Measurements from ENCODE around the gene NIP7.
"Not testable (repeated sequence)": the region's sequence is repeated elsewhere in the genome, so short reads cannot be mapped to it uniquely, and the experiment has no call there.

Gene NIP7

DNA sequence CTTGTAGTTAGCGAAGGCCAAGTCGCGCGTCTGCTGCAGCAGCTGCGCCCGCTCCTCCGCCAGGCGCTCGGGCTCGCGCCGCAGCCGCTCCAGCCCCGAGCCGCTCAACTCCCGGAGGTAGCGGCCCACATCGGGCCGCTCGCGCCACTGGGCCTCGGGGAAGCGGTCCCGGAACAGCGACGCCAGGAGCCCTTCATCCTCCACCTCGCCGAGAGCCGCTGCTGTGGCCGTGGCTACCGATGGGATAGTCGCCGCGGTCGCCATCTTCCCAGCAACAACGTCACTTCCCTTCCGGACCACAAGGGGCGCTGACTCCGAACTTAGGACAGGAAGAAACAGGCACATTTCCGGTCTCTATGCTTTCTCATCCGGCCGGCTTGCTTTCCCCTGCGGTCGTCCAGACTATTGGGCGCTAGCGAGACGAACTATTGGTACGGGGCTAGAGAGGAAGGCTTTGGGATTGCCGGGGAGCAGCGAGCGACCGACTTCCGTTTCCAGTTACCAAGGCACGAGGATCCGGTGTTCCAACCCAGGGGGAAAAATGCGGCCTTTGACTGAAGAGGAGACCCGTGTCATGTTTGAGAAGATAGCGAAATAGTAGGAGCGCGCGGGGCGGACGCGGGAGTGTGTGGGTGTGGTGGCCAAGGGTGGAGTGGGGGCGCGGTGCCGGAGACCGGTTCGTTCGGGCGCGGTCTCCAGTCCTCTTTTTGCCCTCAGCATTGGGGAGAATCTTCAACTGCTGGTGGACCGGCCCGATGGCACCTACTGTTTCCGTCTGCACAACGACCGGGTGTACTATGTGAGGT is at the start of gene NIP7, which contains the start of gene COG8:
NIP7 (plus strand) TSS at position 484 of the 806 bp plus-strand sequence; CDS start at position 542, 58 bp downstream.
COG8 (minus strand) TSS at position 276 of the 806 bp plus-strand sequence; CDS start at position 264, 12 bp downstream.
- DNase-seq, result peak; percentile 93 to 94

- not testable (repeated sequence) for DNase-seq
Observed at GRCh38 chr16:69291657-69292056, 47.9 kb upstream of the NIP7 start.

GRCh38 chr16:69293401-69293800 is 46.2 kb upstream of the NIP7 start:
- no peak for DNase-seq

DNA sequence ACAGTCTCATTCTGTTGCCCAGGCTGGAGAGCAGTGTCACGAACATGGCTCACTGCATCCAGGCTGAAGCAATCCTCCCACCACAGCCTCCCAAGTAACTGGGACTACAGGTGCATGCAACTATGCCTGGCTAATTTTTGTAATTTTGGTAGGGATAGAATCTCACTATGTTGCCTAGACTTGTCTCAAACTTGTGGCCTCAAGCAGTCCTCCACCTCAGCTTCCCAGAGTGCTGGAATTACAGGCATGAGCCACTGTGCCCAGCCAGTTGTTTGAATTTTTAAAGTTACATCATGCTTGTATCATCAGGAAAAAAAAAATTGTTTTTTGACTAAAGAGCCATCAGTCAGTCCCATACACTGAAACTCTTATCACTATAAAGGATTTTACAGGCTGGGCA is 45.5 kb upstream of the NIP7 start:
- DNase-seq, result no peak

- DNase-seq, result not testable (repeated sequence)
Observed at GRCh38 chr16:69296771-69297170, 42.8 kb upstream of the NIP7 start.

- DNase-seq, result no peak
Observed at GRCh38 chr16:69298261-69298660, 41.3 kb upstream of the NIP7 start.

DNA sequence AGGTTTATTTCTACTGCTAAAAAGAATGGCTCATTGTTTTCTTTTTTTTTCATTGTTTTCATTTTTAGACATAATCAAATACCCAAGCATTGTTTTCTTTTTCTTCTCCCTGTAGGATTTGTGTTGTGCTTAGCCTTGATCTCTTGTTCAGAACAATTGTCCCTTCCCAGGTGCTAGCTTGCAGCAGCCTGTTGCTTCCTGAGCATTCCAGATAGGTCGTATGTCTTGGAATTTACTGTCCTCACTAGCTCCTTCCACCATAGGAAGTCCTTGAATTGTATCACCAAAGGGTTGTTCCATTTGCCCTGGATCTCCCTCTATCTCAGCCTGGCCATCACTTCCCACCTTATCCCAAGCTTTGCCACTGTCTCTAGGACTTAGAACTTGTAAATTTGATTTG is 38.4 kb upstream of the NIP7 start:
- DNase-seq, result no peak

DNA sequence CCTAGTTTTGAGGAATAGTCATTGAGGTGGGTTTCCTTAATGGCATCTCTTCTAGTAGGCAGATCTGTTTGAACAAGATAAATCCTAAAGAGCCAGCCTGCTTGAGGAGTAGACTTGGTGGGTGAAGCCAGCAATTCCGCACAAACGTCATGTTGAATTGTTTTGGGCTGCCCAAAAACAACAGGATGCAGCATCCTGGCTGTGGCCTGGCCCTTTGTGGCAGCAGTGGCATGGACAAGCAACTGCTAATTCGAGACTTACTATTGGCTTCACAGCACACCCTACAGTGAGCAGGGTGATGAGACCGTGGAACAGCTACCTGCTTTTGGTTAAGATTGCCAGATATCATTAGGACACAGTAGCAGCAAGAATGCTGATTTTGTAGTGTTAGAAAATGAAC is 37.7 kb upstream of the NIP7 start:
- no peak for DNase-seq

DNA sequence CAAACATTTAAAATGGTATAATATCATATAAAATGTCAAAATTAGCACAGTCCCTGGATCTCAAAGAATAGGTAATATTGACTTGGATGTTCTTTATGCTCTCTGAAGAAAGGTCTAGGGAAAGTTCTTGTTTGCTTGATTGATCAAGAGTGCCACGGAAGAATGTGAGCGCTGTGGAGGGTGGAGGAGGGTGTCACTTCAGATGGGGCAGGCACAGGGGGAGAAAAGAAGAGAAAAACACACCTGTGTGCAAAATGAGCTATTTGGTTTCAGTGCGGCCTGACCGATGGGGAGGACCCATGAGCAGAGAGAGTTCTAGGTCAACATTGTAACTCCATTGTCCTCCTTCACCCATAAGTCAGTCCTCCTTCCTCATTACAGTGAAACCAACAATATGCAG is 37.3 kb upstream of the NIP7 start:
- no peak for DNase-seq

DNA sequence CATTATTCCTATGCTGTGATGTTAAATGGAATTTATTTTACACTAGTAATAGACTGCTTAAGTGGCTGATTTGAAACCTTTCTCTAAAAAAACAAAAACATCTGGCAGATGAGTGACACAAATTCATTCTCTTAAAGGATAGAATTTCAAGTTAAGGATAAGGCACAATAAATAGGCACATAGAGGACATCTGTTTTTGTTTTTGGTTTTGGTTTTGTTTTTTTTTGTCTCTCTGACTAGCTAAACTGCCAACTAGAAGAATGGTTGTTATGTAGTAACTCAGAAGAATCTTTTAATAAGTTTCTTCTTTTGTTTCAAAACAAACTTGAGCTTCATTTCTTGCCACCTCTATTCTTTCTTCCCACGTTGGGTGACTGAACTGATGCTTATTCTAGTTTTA is 33.5 kb upstream of the NIP7 start:
- DNase-seq, result no peak

- DNase-seq, result no peak
Observed at GRCh38 chr16:69307091-69307490, 32.5 kb upstream of the NIP7 start.

GRCh38 chr16:69307856-69308255 is 31.7 kb upstream of the NIP7 start:
- no peak for DNase-seq

DNA sequence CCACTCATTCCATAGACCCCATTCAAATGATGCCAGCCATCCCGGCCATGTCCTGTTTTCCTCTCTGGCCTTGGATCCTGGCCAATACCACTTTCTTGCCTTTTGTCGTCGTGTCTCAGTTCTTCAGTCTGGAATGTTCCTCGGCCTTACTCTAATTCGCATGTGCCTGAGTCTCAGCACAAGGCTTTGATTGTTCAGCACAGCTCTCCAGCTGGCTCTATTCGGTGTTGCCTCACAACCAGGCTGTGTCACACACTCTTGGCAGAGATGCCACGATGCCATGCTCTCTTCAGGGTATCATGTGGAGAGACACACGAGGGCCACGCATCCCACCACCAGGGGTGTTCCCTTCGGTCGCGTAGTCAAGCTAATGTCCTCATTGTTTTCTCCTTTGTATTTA is 30.3 kb upstream of the NIP7 start:
- DNase-seq, result no peak

- DNase-seq, result peak; percentile 98 to 99
Observed at GRCh38 chr16:69310653-69311532, 28.7 kb upstream of the NIP7 start, which contains the start of gene VPS4A. VPS4A (plus strand) TSS chr16:69311350; CDS start chr16:69311512, 162 bp downstream.

GRCh38 chr16:69311533-69312387 is 27.8 kb upstream of the NIP7 start:
- peak; percentile 40 to 62 for DNase-seq

- no peak for DNase-seq
Observed at GRCh38 chr16:69313469-69313868, 26.1 kb upstream of the NIP7 start.

DNA sequence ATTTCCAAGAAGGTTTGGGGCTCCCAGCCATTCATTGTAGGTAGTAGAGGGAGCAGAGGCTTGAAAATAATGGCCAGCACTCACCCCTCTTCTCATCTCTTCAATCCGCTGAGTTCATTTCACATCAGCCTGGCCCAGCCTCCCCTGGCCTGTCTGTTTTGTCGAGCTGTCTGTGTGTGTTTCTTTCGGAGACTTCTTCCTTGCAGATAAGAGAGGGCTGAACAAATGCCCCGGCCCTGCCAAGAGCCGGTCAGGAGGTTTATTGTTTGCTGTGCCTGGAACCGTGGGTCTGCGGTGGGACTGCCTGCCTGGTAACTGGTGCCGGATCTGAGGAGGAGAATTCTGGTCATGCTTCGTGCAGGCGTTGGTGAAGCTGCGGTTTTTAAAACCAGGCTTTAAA is 25.0 kb upstream of the NIP7 start:
- no peak for DNase-seq

DNA sequence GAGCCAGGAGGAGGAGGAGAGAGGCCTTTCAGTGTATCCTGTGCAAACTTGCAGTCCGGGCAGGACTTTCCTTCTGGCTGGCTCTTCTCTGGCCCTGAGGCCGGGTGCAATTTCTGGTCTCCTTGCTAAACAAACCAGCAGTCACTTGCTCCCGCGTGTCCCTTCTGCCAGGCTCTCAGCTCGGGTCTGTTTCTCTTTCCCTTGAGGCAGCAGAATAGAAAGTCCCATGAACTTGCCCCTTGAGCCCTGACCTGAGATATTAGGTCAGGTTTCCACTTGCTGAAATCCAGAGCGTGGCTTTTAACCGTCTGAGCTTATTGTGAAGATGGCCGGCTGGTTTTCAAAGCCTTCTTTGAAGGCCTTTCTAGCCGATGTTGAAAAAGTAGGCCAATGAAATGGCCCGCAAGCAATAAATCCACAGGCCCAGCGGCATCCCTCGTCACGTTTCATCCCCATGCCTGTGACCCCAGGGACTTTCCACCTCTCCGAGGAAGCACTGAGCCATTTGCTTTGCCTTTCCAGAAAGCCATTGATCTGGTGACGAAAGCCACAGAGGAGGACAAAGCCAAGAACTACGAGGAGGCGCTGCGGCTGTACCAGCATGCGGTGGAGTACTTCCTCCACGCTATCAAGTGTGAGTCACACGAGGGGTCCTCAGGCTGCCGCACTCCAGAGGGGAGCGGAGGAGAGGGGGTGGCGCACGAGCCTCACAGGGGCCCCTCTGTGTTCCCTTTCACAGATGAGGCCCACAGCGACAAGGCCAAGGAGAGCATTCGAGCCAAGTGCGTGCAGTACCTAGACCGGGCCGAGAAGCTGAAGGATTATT is 23.9 kb upstream of the NIP7 start:
- no peak for DNase-seq

GRCh38 chr16:69316595-69317034 is 23.0 kb upstream of the NIP7 start:
- no peak for DNase-seq

DNA sequence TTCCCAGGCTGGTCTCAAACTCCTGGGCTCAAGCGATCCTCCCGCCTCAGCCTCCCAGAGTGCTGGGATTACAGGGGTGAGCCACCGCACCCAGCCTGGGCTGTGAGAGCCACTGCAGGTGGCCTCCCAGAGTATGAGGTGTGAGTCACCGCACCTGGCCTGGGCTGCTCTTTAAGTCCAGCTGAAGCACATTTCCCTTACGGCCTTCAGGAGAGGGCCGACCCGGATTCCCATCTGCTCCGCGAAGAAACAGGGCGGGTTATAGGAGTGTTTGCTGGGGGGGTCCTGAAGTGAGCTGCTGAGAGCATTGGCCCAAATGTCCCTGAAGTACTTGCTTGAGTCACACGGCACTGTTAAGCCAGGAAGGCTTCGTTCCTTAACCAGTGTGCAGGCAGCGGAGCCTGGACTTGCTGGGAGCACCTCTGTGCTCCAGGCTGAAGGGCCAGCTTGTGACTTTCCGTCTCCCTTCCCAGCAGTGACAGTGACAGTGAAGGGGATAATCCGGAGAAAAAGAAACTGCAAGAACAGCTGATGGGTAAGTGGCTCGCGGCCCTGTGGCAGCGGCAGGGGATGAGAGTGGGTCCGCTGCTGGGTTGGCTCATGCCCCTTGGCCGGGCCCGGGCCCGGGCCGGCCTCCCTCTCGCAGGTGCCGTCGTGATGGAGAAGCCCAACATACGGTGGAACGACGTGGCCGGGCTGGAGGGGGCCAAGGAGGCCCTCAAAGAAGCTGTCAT is 21.2 kb upstream of the NIP7 start:
- DNase-seq, result no peak

DNA sequence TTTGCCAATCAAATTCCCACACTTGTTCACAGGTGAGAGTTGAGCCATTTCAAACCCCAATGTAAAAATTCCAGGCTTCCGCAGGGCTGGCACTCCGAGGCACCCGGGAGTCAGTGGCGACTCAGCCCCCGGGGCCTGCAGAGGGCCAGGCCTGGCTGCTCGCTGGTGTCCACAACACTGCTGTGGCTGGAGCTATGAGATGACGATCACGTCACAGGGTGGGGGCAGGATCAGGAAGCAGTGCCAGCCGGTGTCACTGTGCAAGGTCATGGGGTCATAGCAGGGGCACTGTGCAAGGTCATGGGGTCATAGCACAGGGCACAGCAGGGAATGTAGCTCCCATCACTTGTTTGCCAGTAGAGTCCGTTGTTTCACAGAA is 20.7 kb upstream of the NIP7 start:
- no peak for DNase-seq

Measured in stimulated activated CD4-positive, alpha-beta T cell treated with anti-CD3 and anti-CD28 coated beads, Interleukin-2, amount 100 ng/mL, for 24 hours (primary cell).